Stimulated activated CD4-positive, alpha-beta T cell treated with anti-CD3 and anti-CD28 coated beads, Interleukin-15, amount 100 ng/mL, for 48 hours (primary cell): ENCODE data around the gene OTUD4.

Experiments
- DNase-seq, 2 donors: peaks; one replicate each; pipeline ENCODE4 v3.0.0-alpha.2; 2020; ENCODE audit warnings: low read depth in 2 of 2

Gene OTUD4

GRCh38 chr4:145130788-145131399 lies 49.5 kb downstream of the OTUD4 start:
- DNase-seq = no peak

GRCh38 chr4:145130130-145130529 lies 50.3 kb downstream of the OTUD4 start:
- no peak for DNase-seq

- no peak for DNase-seq
Measured at GRCh38 chr4:145125396-145125795, 55.0 kb downstream of the OTUD4 start.

- DNase-seq = no peak
Measured at GRCh38 chr4:145108128-145108527, 72.3 kb downstream of the OTUD4 start.

- DNase-seq = no peak
Measured at GRCh38 chr4:145107126-145107525, 73.3 kb downstream of the OTUD4 start.

- no peak for DNase-seq
Measured at GRCh38 chr4:145103496-145103895, 76.9 kb downstream of the OTUD4 start.

- DNase-seq = no peak
Measured at GRCh38 chr4:145102619-145103018, 77.8 kb downstream of the OTUD4 start.

GRCh38 chr4:145101091-145101490 lies 79.3 kb downstream of the OTUD4 start:
- no peak for DNase-seq

- DNase-seq = no peak
Measured at GRCh38 chr4:145099653-145100052, 80.7 kb downstream of the OTUD4 start.

- DNase-seq = peak; percentile 24 to 36
Measured at GRCh38 chr4:145098675-145099037, 81.7 kb downstream of the OTUD4 start.

GRCh38 chr4:145097821-145098674 lies 82.3 kb downstream of the OTUD4 start, which contains the start of the genes ABCE1 and ANAPC10:
TSS of gene ABCE1 (plus strand) at chr4:145098311. CDS start at chr4:145104413, 6,102 bp downstream.
TSS of gene ANAPC10 (minus strand) at chr4:145098196. CDS start at chr4:145096099, 2,097 bp downstream.
- DNase-seq = peak; percentile 92 to 96

- no peak for DNase-seq
Measured at GRCh38 chr4:145097331-145097820, 83.0 kb downstream of the OTUD4 start.

- no peak for DNase-seq
Measured at GRCh38 chr4:145093638-145094037, 86.8 kb downstream of the OTUD4 start.

GRCh38 chr4:145090380-145090779 lies 90.0 kb downstream of the OTUD4 start:
- DNase-seq = no peak

GRCh38 chr4:145083891-145084605 lies 96.3 kb downstream of the OTUD4 start:
- DNase-seq = no peak
